Prostate gland (tissue), 2 donors: ENCODE results near the gene RGS18. TPM values are rescaled to one million over a fixed set of nuclear protein-coding genes. Genes with fewer than 3 reads are reported as not detected.

Experiments
- DNase-seq: peaks from one replicate; pipeline ENCODE4 v3.0.0-alpha.2; 2019; ENCODE audit warnings: low spot score
- H3K27ac ChIP-seq, 2 donors: fragments of 200-600 bp; sonication (generic); 2 replicates each; pipeline ENCODE4 v1.5.1; 2017 to 2019
- H3K27me3 ChIP-seq: fragments of 200-600 bp; sonication (generic); replicated peaks from 2 replicates; pipeline ENCODE4 v1.5.1; 2019; ENCODE audit not compliant: insufficient read depth
- H3K36me3 ChIP-seq, 2 donors: fragments of 200-600 bp; sonication (generic); 1 replicate in 1 of 2; 2 replicates in 1 of 2; pipeline versions ENCODE4 v1.5.1 to v1.8.1; 2017 to 2019
- H3K4me1 ChIP-seq: fragments of 200-600 bp; sonication (generic); replicated peaks from 2 replicates; pipeline ENCODE4 v1.5.1; 2019
- H3K4me3 ChIP-seq, 2 donors: fragments of 200-600 bp; sonication (generic); 2 replicates each; pipeline ENCODE4 v1.5.1; 2017 to 2019
- H3K9me3 ChIP-seq: fragments of 200-600 bp; sonication (generic); 2 replicates; pipeline ENCODE4 v1.5.1; 2017
- POLR2A ChIP-seq: fragments of 450-650 bp; IDR thresholded peaks from one replicate; pipeline ENCODE4 v1.6.1; 2016; ENCODE audit warnings: antibody characterized with exemption, mild to moderate bottlenecking
- POLR2AphosphoS5 ChIP-seq: sonication (generic); formaldehyde crosslinking; IDR thresholded peaks from one replicate; pipeline ENCODE4 v1.6.1; 2017; ENCODE audit warnings: antibody characterized with exemption
- WGBS: methylation state at CpG from one replicate; pipeline ENCODE4 v1.1.5; 2018; 5-methylcytosine and 5-hydroxymethylcytosine counted together
- intact Hi-C: fragments of 100-400 bp; cut with DNase I; formaldehyde crosslinking; loops from one replicate; pipeline ENCODE4 v1.14.2; 2022
- total RNA-seq, 2 donors: library from RNA; depleted of rRNA; stranded (reverse); fragments of >200 nt; gene quantifications; one replicate each; pipeline ENCODE4 v1.1.0, GENCODE V29; 2016
- TF ChIP-seq, protein P1 (sequence below), 4 experiments: fragments of 200-600 bp in 2 of 4; fragments of 450-650 bp in 2 of 4; sonication (generic) in 2 of 4; IDR thresholded peaks; 1 replicate in 3 of 4; 2 replicates in 1 of 4; pipeline ENCODE4 v1.5.1; 2016 to 2019; ENCODE audit warnings: antibody characterized with exemption in 4 of 4, mild to moderate bottlenecking in 2 of 4, moderate library complexity in 2 of 4

RGS18 gene
- total RNA-seq, 2 donors from 2014 or later = 0.64 to 1.2 TPM

DNA sequence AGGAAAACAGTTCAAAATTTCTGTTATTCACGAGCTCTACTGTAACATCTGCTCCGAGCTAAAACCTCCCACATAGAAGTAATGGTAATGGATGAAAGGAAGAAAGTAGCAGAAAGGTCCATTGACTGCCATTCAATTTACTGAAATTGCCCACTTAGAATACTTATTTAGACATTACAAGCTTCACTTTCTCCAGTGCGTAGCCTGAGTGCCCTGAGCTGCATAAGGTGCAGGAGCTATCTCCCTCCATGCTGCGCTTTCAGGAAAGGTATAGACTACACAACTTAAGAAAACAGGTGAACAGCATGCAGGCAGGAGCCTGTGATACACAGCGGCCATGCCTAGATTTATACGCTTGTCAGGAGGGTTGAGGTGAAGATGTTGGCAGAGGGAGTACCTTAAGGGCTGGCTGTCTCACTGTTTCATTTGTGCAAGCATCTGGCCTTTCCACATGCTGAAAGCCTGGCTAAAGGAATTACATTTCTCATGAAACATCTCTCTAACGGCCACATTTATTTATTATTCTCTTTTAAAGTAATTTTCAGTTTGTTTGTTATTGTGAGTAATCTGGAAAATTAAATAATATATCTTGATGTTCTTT is 74.7 kb downstream of the RGS18 start:
- Histone ChIP-seq H3K4me1 (no peaks in the 10 kb centered on the region), H3K27ac (no peak overlapping the region), H3K36me3 (no peaks in the 10 kb centered on the region), H3K27me3 (no peaks in the 10 kb centered on the region), H3K4me3 (no peak overlapping the region), H3K9me3 (no peaks in the 10 kb centered on the region)
- DNase-seq = no peak
- WGBS = 85% methylated on average over 7 of the region's 7 CpGs
- TF ChIP-seq, protein P1, sequence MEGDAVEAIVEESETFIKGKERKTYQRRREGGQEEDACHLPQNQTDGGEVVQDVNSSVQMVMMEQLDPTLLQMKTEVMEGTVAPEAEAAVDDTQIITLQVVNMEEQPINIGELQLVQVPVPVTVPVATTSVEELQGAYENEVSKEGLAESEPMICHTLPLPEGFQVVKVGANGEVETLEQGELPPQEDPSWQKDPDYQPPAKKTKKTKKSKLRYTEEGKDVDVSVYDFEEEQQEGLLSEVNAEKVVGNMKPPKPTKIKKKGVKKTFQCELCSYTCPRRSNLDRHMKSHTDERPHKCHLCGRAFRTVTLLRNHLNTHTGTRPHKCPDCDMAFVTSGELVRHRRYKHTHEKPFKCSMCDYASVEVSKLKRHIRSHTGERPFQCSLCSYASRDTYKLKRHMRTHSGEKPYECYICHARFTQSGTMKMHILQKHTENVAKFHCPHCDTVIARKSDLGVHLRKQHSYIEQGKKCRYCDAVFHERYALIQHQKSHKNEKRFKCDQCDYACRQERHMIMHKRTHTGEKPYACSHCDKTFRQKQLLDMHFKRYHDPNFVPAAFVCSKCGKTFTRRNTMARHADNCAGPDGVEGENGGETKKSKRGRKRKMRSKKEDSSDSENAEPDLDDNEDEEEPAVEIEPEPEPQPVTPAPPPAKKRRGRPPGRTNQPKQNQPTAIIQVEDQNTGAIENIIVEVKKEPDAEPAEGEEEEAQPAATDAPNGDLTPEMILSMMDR (IDR thresholded peaks at IDR 0.05) = no peak
- TF ChIP-seq POLR2AphosphoS5 = no peak
- TF ChIP-seq POLR2A = no peak
- intact Hi-C loops = no loop called here

GRCh38 chr1:192235127-192235526 is 76.9 kb downstream of the RGS18 start:
- H3K4me3 ChIP-seq = no peak overlapping the region
- no peaks in the 10 kb centered on the region for H3K4me1 ChIP-seq
- no peaks in the 10 kb centered on the region for H3K27me3 ChIP-seq
- DNase-seq = no peak
- no peak overlapping the region for H3K27ac ChIP-seq
- H3K36me3 ChIP-seq = no peaks in the 10 kb centered on the region
- intact Hi-C loops = no loop called here
- no peaks in the 10 kb centered on the region for H3K9me3 ChIP-seq
- no peak for TF ChIP-seq POLR2A
- TF ChIP-seq, protein P1 (IDR thresholded peaks at IDR 0.05) = no peak

Other genes starting within 250 kb of the RGS18 start
- gene RGS21, start 158.5 kb downstream of the RGS18 start, total RNA-seq = not detected